Measurements from ENCODE around the gene PSMC1. TPM values are rescaled to one million over a fixed set of nuclear protein-coding genes. Genes with fewer than 3 reads are reported as not detected.
"Not testable (repeated sequence)": the region's sequence is repeated elsewhere in the genome, so short reads cannot be mapped to it uniquely, and the experiment has no call there.

PSMC1 gene
- total and polyA plus RNA-seq, 2 experiments from 2014 or later = 112 to 139 TPM

GRCh38 chr14:90228478-90228877 lies 27.9 kb upstream of the PSMC1 start:
- H3K4me1 ChIP-seq (ENCODE audit: insufficient read depth) = no peaks in the 10 kb centered on the region
- no peak overlapping the region for H3K4me2 ChIP-seq
- peaks cover 5% of the 10 kb centered on the region for H3K27me3 ChIP-seq (ENCODE audit: insufficient read depth)
- H3K79me2 ChIP-seq (replicated peaks; ENCODE audit: insufficient read depth) = no peaks in the 10 kb centered on the region
- no peak overlapping the region for H3K27ac ChIP-seq (ENCODE audit: low read depth)
- no peak for ATAC-seq
- Mint-ChIP-seq H3K4me3 (no peak overlapping the region), H3K9me3 (peaks cover 7% of the 10 kb centered on the region), H3K27ac (no peak overlapping the region), H3K27me3 (ENCODE audit: insufficient read depth, low read depth, poor library complexity) (peaks cover 3% of the 10 kb centered on the region), H3K4me1 (no peaks in the 10 kb centered on the region), H3K36me3 (ENCODE audit: low read depth) (no peaks in the 10 kb centered on the region)
- H3K9me2 ChIP-seq (ENCODE audit: insufficient read depth) = no peaks in the 10 kb centered on the region
- no peak for DNase-seq (ENCODE audit: low spot score)
- H4K20me1 ChIP-seq (replicated peaks; ENCODE audit: insufficient read depth) = no peaks in the 10 kb centered on the region
- no peaks in the 10 kb centered on the region for H3F3A ChIP-seq (replicated peaks; ENCODE audit: low read depth)
- H3K36me3 ChIP-seq (ENCODE audit: insufficient read depth) = no peaks in the 10 kb centered on the region
- H2AFZ ChIP-seq = no peak overlapping the region
- TF ChIP-seq, protein P1, sequence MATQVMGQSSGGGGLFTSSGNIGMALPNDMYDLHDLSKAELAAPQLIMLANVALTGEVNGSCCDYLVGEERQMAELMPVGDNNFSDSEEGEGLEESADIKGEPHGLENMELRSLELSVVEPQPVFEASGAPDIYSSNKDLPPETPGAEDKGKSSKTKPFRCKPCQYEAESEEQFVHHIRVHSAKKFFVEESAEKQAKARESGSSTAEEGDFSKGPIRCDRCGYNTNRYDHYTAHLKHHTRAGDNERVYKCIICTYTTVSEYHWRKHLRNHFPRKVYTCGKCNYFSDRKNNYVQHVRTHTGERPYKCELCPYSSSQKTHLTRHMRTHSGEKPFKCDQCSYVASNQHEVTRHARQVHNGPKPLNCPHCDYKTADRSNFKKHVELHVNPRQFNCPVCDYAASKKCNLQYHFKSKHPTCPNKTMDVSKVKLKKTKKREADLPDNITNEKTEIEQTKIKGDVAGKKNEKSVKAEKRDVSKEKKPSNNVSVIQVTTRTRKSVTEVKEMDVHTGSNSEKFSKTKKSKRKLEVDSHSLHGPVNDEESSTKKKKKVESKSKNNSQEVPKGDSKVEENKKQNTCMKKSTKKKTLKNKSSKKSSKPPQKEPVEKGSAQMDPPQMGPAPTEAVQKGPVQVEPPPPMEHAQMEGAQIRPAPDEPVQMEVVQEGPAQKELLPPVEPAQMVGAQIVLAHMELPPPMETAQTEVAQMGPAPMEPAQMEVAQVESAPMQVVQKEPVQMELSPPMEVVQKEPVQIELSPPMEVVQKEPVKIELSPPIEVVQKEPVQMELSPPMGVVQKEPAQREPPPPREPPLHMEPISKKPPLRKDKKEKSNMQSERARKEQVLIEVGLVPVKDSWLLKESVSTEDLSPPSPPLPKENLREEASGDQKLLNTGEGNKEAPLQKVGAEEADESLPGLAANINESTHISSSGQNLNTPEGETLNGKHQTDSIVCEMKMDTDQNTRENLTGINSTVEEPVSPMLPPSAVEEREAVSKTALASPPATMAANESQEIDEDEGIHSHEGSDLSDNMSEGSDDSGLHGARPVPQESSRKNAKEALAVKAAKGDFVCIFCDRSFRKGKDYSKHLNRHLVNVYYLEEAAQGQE (IDR thresholded peaks at IDR 0.05; ENCODE audit: unreplicated experiment) = no peak
- TF ChIP-seq ZNF114 (CRISPR knock-in tag; IDR thresholded peaks at IDR 0.05) (no peak), EZH2 (IDR thresholded peaks at IDR 0.05; ENCODE audit: low read depth, unreplicated experiment) (no peak), ZNF331 (CRISPR knock-in tag; IDR thresholded peaks at IDR 0.05; ENCODE audit: low read depth) (no peak), NANOG (IDR thresholded peaks at IDR 0.05; ENCODE audit: borderline replicate concordance) (no peak), EZH2phosphoT487 (IDR thresholded peaks at IDR 0.05; ENCODE audit: unreplicated experiment) (no peak), STAT1 (IDR thresholded peaks at IDR 0.05; ENCODE audit: unreplicated experiment) (no peak)
- TF ChIP-seq, protein P2, sequence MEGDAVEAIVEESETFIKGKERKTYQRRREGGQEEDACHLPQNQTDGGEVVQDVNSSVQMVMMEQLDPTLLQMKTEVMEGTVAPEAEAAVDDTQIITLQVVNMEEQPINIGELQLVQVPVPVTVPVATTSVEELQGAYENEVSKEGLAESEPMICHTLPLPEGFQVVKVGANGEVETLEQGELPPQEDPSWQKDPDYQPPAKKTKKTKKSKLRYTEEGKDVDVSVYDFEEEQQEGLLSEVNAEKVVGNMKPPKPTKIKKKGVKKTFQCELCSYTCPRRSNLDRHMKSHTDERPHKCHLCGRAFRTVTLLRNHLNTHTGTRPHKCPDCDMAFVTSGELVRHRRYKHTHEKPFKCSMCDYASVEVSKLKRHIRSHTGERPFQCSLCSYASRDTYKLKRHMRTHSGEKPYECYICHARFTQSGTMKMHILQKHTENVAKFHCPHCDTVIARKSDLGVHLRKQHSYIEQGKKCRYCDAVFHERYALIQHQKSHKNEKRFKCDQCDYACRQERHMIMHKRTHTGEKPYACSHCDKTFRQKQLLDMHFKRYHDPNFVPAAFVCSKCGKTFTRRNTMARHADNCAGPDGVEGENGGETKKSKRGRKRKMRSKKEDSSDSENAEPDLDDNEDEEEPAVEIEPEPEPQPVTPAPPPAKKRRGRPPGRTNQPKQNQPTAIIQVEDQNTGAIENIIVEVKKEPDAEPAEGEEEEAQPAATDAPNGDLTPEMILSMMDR (conservative IDR thresholded peaks at IDR 0.05; ENCODE audit: low read depth in 2 of 2) = no peak
- TF ChIP-seq, protein P3, sequence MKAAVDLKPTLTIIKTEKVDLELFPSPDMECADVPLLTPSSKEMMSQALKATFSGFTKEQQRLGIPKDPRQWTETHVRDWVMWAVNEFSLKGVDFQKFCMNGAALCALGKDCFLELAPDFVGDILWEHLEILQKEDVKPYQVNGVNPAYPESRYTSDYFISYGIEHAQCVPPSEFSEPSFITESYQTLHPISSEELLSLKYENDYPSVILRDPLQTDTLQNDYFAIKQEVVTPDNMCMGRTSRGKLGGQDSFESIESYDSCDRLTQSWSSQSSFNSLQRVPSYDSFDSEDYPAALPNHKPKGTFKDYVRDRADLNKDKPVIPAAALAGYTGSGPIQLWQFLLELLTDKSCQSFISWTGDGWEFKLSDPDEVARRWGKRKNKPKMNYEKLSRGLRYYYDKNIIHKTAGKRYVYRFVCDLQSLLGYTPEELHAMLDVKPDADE (IDR thresholded peaks at IDR 0.05) = no peak
- no peak overlapping the region for H3K4me3 ChIP-seq

DNA sequence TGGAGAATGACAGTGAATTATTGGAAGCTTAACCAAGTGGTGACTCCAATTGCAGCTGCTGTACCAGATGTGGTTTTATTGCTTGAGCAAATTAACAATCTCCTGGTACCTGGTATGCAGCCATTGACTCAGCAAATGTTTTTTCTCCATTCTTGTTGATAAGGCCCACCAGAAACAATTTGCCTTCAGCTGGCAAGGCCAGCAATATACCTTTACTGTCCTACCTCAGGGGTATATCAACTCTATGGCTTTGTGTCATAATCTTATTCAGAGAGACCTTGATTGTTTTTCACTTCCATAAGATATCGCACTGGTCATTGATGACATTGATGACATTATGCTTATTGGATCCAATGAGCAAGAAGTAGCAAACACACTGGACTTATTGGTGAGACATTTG lies 26.4 kb upstream of the PSMC1 start:
- H3K9me2 ChIP-seq (ENCODE audit: insufficient read depth); H3K36me3 Mint-ChIP-seq (ENCODE audit: low read depth): not testable (repeated sequence)

More for the DNA sequence above, 26.4 kb upstream of the PSMC1 start:
- not testable (repeated sequence) for H3K4me3 ChIP-seq; H3K4me1 Mint-ChIP-seq; H3K9me3 Mint-ChIP-seq; ATAC-seq; H3K36me3 ChIP-seq (ENCODE audit: insufficient read depth); H2AFZ ChIP-seq; H3K27ac ChIP-seq (ENCODE audit: low read depth); H3K4me3 Mint-ChIP-seq; H3K4me2 ChIP-seq; H3F3A ChIP-seq (replicated peaks; ENCODE audit: low read depth); H3K4me1 ChIP-seq (ENCODE audit: insufficient read depth); H4K20me1 ChIP-seq (replicated peaks; ENCODE audit: insufficient read depth); H3K79me2 ChIP-seq (replicated peaks; ENCODE audit: insufficient read depth); DNase-seq (ENCODE audit: low spot score); H3K27ac Mint-ChIP-seq
- H3K27me3 Mint-ChIP-seq (ENCODE audit: insufficient read depth, low read depth, poor library complexity) = peaks cover 12% of the 10 kb centered on the region
- peaks cover 19% of the 10 kb centered on the region for H3K27me3 ChIP-seq (ENCODE audit: insufficient read depth)

Data from GM23338 (cell line).